Measurements from ENCODE around the gene MICALL1. TPM values are rescaled to one million over a fixed set of nuclear protein-coding genes. Genes with fewer than 3 reads are reported as not detected.

MICALL1 gene
- total RNA-seq, 1 donor, result 24.7 TPM

GRCh38 chr22:37924386-37925065 lies 18.4 kb downstream of the MICALL1 start:
- no peak overlapping the region for H3K4me3 ChIP-seq (ENCODE audit: low read depth, low read length)
- no peak for TF ChIP-seq CTCF (IDR thresholded peaks at IDR 0.05; ENCODE audit: insufficient read depth, low read length)
- DNase-seq (ENCODE audit: low read depth), result no peak

GRCh38 chr22:37925330-37925729 lies 19.2 kb downstream of the MICALL1 start:
- no peak for TF ChIP-seq CTCF (IDR thresholded peaks at IDR 0.05; ENCODE audit: insufficient read depth, low read length)
- H3K4me3 ChIP-seq (ENCODE audit: low read depth, low read length), result no peak overlapping the region
- no peak for DNase-seq (ENCODE audit: low read depth)

GRCh38 chr22:37925767-37926166 lies 19.7 kb downstream of the MICALL1 start:
- TF ChIP-seq CTCF (IDR thresholded peaks at IDR 0.05; ENCODE audit: insufficient read depth, low read length), result no peak
- DNase-seq (ENCODE audit: low read depth), result no peak
- no peak overlapping the region for H3K4me3 ChIP-seq (ENCODE audit: low read depth, low read length)

- no peak for DNase-seq (ENCODE audit: low read depth)
- H3K4me3 ChIP-seq (ENCODE audit: low read depth, low read length), result no peak overlapping the region
- TF ChIP-seq CTCF (IDR thresholded peaks at IDR 0.05; ENCODE audit: insufficient read depth, low read length), result no peak
Observed at GRCh38 chr22:37926358-37926757, 20.3 kb downstream of the MICALL1 start.

GRCh38 chr22:37926771-37927636 lies 20.9 kb downstream of the MICALL1 start:
- H3K4me3 ChIP-seq (ENCODE audit: low read depth, low read length), result no peak overlapping the region
- TF ChIP-seq CTCF (IDR thresholded peaks at IDR 0.05; ENCODE audit: insufficient read depth, low read length), result no peak
- DNase-seq (ENCODE audit: low read depth), result no peak

GRCh38 chr22:37927637-37927936 lies 21.5 kb downstream of the MICALL1 start:
- H3K4me3 ChIP-seq (ENCODE audit: low read depth, low read length), result no peak overlapping the region
- no peak for TF ChIP-seq CTCF (IDR thresholded peaks at IDR 0.05; ENCODE audit: insufficient read depth, low read length)
- no peak for DNase-seq (ENCODE audit: low read depth)

Data from fibroblast of the aortic adventitia (primary cell).